Stimulated activated CD8-positive, alpha-beta memory T cell treated with anti-CD3 and anti-CD28 coated beads, Interleukin-4, amount 100 ng/mL, for 48 hours (primary cell): Measurements from ENCODE around the gene NOTO.

Experiments
- DNase-seq: peaks from one replicate; pipeline ENCODE4 v3.0.0-alpha.2; 2020

The NOTO gene

DNA sequence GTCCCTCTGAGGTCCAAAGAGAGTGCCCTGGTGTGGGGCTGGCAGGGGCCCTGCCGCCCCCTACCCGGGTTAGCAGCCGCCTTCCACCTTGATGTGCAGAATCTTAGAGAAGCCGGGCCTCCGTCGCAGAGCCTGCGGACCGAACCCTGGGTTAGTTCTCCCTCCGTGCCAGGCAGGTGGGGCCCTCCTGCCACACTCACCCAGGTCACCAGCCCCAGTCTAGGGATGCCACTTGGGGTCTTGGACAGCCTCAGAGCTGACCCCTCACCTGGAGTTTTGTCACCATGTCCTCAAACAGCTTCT, 56.5 kb downstream of the NOTO start:
- no peak for DNase-seq

DNA sequence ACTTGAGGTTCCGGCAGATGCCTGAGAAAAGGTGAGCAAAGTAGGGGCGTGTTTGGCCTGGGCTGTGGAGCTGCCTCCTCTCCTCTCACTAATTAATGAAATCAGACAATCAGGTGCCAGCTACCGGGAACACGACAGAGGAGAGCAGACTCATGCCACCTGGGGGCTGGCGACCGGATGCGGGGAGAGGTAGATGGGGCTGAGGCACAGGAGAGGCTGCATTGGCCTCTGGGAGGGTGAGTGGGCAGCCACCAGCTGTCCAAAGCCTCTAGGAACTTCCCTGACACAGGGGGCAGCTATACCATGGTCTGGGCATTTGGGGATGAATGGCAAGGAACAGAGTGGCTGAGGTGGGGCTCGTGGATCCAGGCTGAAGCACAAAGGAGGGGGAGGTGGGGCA, 56.9 kb downstream of the NOTO start:
- no peak for DNase-seq

DNA sequence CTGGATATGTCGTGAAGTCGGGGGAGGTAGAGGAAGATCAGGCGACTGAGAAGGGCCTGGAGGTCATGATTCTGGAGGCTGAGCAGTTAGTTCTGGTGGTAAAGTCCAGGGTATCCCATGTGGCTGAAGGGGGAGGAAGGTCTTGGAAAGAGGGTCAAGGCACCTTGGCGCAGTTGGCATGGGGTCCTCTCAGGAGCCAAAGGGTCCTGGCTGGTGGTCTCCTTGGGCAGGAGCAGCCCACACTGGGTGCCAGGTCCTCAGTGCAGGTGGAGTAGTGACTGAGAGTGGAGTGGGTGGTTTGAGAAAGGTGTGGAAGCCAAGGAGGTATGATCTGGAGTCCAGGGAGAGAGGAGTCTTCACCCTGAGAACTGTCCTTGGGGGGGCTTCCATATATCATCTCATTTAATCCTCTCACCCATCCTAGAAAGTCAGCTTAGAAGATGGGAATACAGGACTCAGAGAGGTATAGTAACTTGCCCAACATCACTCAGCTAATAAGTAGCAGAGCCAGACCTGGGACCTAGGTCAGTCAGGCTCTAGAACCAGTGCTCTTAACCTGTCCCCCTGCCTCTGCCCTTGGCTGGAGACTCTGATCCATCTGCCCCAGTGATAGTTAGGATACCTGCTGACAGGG, 57.4 kb downstream of the NOTO start:
- DNase-seq = no peak

- no peak for DNase-seq
Observed at GRCh38 chr2:73260338-73260984, 58.1 kb downstream of the NOTO start.
